Liver (tissue), 9 donors: ENCODE measurements around the gene FREM2. TPM values are rescaled to one million over a fixed set of nuclear protein-coding genes. Genes with fewer than 3 reads are reported as not detected.
A peak's percentile ranks its signal among the peaks of the same experiment; 100 is the strongest.

Source experiments
- DNase-seq: peaks from one replicate; pipeline ENCODE4 v3.0.0-alpha.2; 2017; ENCODE audit warnings: low spot score
- H3K27ac ChIP-seq, 2 donors: one replicate each; pipeline ENCODE4 v1.7.0; 2013; ENCODE audit warnings: inconsistent platforms in 2 of 2, low read length in 2 of 2, control low read depth in 1 of 2, low read depth in 1 of 2, mild to moderate bottlenecking in 1 of 2
- H3K27me3 ChIP-seq, 4 donors: one replicate each; pipeline versions ENCODE4 v1.6.1 to v1.7.0; 2013; ENCODE audit warnings: low read length in 3 of 4, inconsistent platforms in 1 of 4, mild to moderate bottlenecking in 1 of 4, moderate library complexity in 1 of 4; ENCODE audit not compliant: control insufficient read depth in 4 of 4, insufficient read depth in 4 of 4
- H3K36me3 ChIP-seq, 4 donors: one replicate each; pipeline versions ENCODE4 v1.6.1 to v1.7.0; 2013; ENCODE audit warnings: low read length in 3 of 4, mild to moderate bottlenecking in 3 of 4, low read depth in 1 of 4, moderate library complexity in 1 of 4; ENCODE audit not compliant: control insufficient read depth in 4 of 4, insufficient read depth in 3 of 4
- H3K4me1 ChIP-seq, 4 donors: one replicate each; pipeline versions ENCODE4 v1.6.1 to v1.7.0; 2013; ENCODE audit warnings: low read length in 3 of 4, mild to moderate bottlenecking in 3 of 4, moderate library complexity in 1 of 4; ENCODE audit not compliant: control insufficient read depth in 4 of 4, insufficient read depth in 4 of 4
- H3K4me3 ChIP-seq, 3 donors: one replicate each; pipeline versions ENCODE4 v1.6.1 to v1.7.0; 2013; ENCODE audit warnings: low read length in 3 of 3, control low read depth in 1 of 3, low read depth in 1 of 3, mild to moderate bottlenecking in 1 of 3
- H3K9ac ChIP-seq, 2 donors: one replicate each; pipeline ENCODE4 v1.7.0; 2013; ENCODE audit warnings: low read length in 2 of 2, mild to moderate bottlenecking in 2 of 2, moderate library complexity in 2 of 2, control low read depth in 1 of 2, low read depth in 1 of 2
- H3K9me3 ChIP-seq, 4 donors: one replicate each; pipeline versions ENCODE4 v1.6.1 to v1.7.0; 2013; ENCODE audit warnings: low read length in 3 of 4; ENCODE audit not compliant: control insufficient read depth in 4 of 4
- EGR1 ChIP-seq, 2 donors: IDR thresholded peaks; 2 replicates each; pipeline ENCODE4 v1.6.1; 2016 to 2018; ENCODE audit warnings: antibody characterized with exemption in 2 of 2, low read depth in 2 of 2
- FOXA1 ChIP-seq: IDR thresholded peaks from 2 replicates; pipeline ENCODE4 v1.6.1; 2016; ENCODE audit warnings: antibody characterized with exemption
- FOXA2 ChIP-seq: IDR thresholded peaks from 2 replicates; pipeline ENCODE4 v1.6.1; 2016; ENCODE audit warnings: antibody characterized with exemption
- GABPA ChIP-seq, 2 donors: IDR thresholded peaks in 1 of 2; conservative IDR thresholded peaks in 1 of 2; 2 replicates each; pipeline ENCODE4 v1.6.1; 2016; ENCODE audit warnings: antibody characterized with exemption in 2 of 2, mild to moderate bottlenecking in 1 of 2, moderate library complexity in 1 of 2
- HNF4A ChIP-seq, 2 donors: conservative IDR thresholded peaks; 2 replicates each; pipeline ENCODE4 v1.6.1; 2016; ENCODE audit warnings: antibody characterized with exemption in 2 of 2, mild to moderate bottlenecking in 2 of 2
- JUND ChIP-seq, 2 donors: IDR thresholded peaks; 2 replicates each; pipeline ENCODE4 v1.6.1; 2016; ENCODE audit warnings: antibody characterized with exemption in 2 of 2
- NR2F2 ChIP-seq: IDR thresholded peaks from 2 replicates; pipeline ENCODE4 v1.6.1; 2016; ENCODE audit warnings: antibody characterized with exemption
- RAD21 ChIP-seq, 2 donors: IDR thresholded peaks; 2 replicates each; pipeline ENCODE4 v1.6.1; 2016; ENCODE audit warnings: antibody characterized with exemption in 2 of 2, mild to moderate bottlenecking in 2 of 2
- RXRA ChIP-seq, 2 donors: IDR thresholded peaks; 2 replicates each; pipeline ENCODE4 v1.6.1; 2017 to 2018; ENCODE audit warnings: antibody characterized with exemption in 2 of 2, mild to moderate bottlenecking in 1 of 2
- SP1 ChIP-seq: IDR thresholded peaks from 2 replicates; pipeline ENCODE4 v1.6.1; 2018; ENCODE audit warnings: antibody characterized with exemption, mild to moderate bottlenecking
- YY1 ChIP-seq: IDR thresholded peaks from 2 replicates; pipeline ENCODE4 v1.6.1; 2016; ENCODE audit warnings: antibody characterized with exemption, mild to moderate bottlenecking
- WGBS: extraction: QIAGEN DNeasy Blood & Tissue Kit; methylation state at CpG from one replicate; pipeline ENCODE4 v1.1.7; 2013; 5-methylcytosine and 5-hydroxymethylcytosine counted together
- polyA plus RNA-seq, 2 donors: library from polyadenylated mRNA; stranded (reverse) in 1 of 2; unstranded in 1 of 2; fragments of 200-250 nt in 1 of 2; fragments of >200 nt in 1 of 2; fragmentation: Nextera tagmentation in 1 of 2; extraction: Ambion mirVana in 1 of 2; gene quantifications; one replicate each; pipeline versions ENCODE4 v1.2.1 to v1.2.3, GENCODE V29; 2013 to 2015
- total RNA-seq, 2 donors: library from RNA; depleted of rRNA; stranded (reverse); fragments of >200 nt; gene quantifications; one replicate each; pipeline ENCODE4 v1.2.3, GENCODE V29; 2014
- TF ChIP-seq, protein P1 (sequence below): IDR thresholded peaks from 2 replicates; pipeline ENCODE4 v1.6.1; 2016; ENCODE audit warnings: antibody characterized with exemption, mild to moderate bottlenecking
- TF ChIP-seq, protein P2 (sequence below): IDR thresholded peaks from 2 replicates; pipeline ENCODE4 v1.6.1; 2016; ENCODE audit warnings: antibody characterized with exemption
- TF ChIP-seq, protein P3 (sequence below): IDR thresholded peaks from 2 replicates; pipeline ENCODE4 v1.6.1; 2016; ENCODE audit warnings: antibody characterized with exemption
- donor health status: healthy.
- donor health status: healthy.
- donor health status: healthy.
- donor health status: healthy.
- donor health status: healthy.

FREM2 gene
- total and polyA plus RNA-seq, 4 donors: 0.17 to 1.7 (median 0.37) TPM

DNA sequence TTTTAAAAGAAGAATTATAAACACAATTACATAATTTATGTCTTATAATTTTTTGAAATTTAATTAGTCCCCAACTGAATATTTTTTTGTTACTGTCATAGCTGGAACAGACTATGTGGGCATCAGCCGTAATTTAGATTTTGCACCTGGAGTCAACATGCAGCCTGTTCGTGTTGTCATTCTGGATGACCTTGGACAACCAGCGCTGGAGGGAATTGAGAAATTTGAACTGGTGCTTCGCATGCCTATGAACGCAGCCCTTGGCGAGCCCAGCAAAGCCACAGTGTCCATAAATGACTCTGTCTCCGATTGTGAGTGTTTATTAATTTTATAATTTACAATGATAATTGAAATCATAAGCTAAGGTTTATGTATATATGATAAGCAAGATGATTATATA is 161.5 kb downstream of the FREM2 start:
- Histone ChIP-seq H3K36me3 (no peaks in the 10 kb centered on the region), H3K9ac (no peak overlapping the region), H3K4me3 (no peak overlapping the region), H3K27ac (no peak overlapping the region), H3K9me3 (no peaks in the 10 kb centered on the region), H3K4me1 (peaks cover 0 to 5% (median 3%) of the 10 kb centered on the region in 4 donors), H3K27me3 (no peaks in the 10 kb centered on the region)
- DNase-seq: no peak
- WGBS: 55% methylated on average over 7 of the region's 7 CpGs
- TF ChIP-seq GABPA (IDR thresholded peaks at IDR 0.05 in 1 of 2, conservative IDR thresholded peaks at IDR 0.05 in 1 of 2) (no peak), HNF4A (conservative IDR thresholded peaks at IDR 0.05) (peak; percentile 22 to 71), RXRA (IDR thresholded peaks at IDR 0.05) (peak in 1 of 2 donors; percentile 26)

DNA sequence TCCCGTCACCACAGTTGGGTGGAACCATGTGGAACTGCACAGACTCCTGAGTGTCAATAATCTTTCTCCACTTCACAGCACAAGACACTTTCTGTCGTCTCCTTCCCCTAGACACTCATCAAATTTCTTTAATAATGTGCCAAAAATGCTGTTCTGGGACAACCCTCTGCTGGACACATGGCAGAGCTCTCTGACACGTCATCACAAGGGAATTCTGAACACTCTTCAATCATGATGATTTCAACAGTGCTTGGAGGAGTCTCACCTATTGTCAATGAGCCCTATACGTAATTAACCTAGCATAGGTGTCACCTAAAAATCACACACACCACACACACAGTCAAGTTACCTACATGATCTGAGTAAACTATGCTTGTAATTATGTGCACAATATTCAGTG is 162.4 kb downstream of the FREM2 start:
- TF ChIP-seq, protein P1, sequence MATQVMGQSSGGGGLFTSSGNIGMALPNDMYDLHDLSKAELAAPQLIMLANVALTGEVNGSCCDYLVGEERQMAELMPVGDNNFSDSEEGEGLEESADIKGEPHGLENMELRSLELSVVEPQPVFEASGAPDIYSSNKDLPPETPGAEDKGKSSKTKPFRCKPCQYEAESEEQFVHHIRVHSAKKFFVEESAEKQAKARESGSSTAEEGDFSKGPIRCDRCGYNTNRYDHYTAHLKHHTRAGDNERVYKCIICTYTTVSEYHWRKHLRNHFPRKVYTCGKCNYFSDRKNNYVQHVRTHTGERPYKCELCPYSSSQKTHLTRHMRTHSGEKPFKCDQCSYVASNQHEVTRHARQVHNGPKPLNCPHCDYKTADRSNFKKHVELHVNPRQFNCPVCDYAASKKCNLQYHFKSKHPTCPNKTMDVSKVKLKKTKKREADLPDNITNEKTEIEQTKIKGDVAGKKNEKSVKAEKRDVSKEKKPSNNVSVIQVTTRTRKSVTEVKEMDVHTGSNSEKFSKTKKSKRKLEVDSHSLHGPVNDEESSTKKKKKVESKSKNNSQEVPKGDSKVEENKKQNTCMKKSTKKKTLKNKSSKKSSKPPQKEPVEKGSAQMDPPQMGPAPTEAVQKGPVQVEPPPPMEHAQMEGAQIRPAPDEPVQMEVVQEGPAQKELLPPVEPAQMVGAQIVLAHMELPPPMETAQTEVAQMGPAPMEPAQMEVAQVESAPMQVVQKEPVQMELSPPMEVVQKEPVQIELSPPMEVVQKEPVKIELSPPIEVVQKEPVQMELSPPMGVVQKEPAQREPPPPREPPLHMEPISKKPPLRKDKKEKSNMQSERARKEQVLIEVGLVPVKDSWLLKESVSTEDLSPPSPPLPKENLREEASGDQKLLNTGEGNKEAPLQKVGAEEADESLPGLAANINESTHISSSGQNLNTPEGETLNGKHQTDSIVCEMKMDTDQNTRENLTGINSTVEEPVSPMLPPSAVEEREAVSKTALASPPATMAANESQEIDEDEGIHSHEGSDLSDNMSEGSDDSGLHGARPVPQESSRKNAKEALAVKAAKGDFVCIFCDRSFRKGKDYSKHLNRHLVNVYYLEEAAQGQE: no peak
- no peak for TF ChIP-seq GABPA (IDR thresholded peaks at IDR 0.05 in 1 of 2, conservative IDR thresholded peaks at IDR 0.05 in 1 of 2)
- no peak for TF ChIP-seq SP1
- TF ChIP-seq JUND (IDR thresholded peaks at IDR 0.05): no peak
- no peak for TF ChIP-seq FOXA1
- no peak for TF ChIP-seq EGR1 (IDR thresholded peaks at IDR 0.05; ENCODE audit: low read depth in 2 of 2)
- TF ChIP-seq, protein P2, sequence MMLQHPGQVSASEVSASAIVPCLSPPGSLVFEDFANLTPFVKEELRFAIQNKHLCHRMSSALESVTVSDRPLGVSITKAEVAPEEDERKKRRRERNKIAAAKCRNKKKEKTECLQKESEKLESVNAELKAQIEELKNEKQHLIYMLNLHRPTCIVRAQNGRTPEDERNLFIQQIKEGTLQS: no peak
- TF ChIP-seq FOXA2: no peak
- TF ChIP-seq RAD21 (IDR thresholded peaks at IDR 0.05): no peak
- TF ChIP-seq, protein P3, sequence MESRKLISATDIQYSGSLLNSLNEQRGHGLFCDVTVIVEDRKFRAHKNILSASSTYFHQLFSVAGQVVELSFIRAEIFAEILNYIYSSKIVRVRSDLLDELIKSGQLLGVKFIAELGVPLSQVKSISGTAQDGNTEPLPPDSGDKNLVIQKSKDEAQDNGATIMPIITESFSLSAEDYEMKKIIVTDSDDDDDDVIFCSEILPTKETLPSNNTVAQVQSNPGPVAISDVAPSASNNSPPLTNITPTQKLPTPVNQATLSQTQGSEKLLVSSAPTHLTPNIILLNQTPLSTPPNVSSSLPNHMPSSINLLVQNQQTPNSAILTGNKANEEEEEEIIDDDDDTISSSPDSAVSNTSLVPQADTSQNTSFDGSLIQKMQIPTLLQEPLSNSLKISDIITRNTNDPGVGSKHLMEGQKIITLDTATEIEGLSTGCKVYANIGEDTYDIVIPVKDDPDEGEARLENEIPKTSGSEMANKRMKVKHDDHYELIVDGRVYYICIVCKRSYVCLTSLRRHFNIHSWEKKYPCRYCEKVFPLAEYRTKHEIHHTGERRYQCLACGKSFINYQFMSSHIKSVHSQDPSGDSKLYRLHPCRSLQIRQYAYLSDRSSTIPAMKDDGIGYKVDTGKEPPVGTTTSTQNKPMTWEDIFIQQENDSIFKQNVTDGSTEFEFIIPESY: no peak
- TF ChIP-seq YY1: no peak
- TF ChIP-seq RXRA (IDR thresholded peaks at IDR 0.05): no peak
- no peak for TF ChIP-seq NR2F2
- Histone ChIP-seq H3K9me3 (no peaks in the 10 kb centered on the region), H3K27me3 (no peaks in the 10 kb centered on the region), H3K9ac (no peak overlapping the region), H3K36me3 (no peaks in the 10 kb centered on the region), H3K4me1 (peaks cover 0 to 5% (median 3%) of the 10 kb centered on the region in 4 donors), H3K27ac (no peak overlapping the region), H3K4me3 (no peak overlapping the region)
- no peak for DNase-seq
- 75% methylated on average over 4 of the region's 4 CpGs for WGBS
